Gastrocnemius medialis (tissue), 4 donors: ENCODE results near the gene HNRNPA0.

Experiments used
- POLR2A ChIP-seq, 2 donors: fragments of 450-650 bp; IDR thresholded peaks; one replicate each; pipeline ENCODE4 v1.6.1; 2017; ENCODE audit warnings: antibody characterized with exemption in 2 of 2, mild to moderate bottlenecking in 2 of 2, moderate library complexity in 2 of 2
- TF ChIP-seq, protein P1 (sequence below), 5 experiments: fragments of 450-650 bp in 3 of 5; fragments of 200-600 bp in 2 of 5; sonication (generic) in 2 of 5; IDR thresholded peaks in 4 of 5; conservative IDR thresholded peaks in 1 of 5; 1 replicate in 4 of 5; 2 replicates in 1 of 5; pipeline ENCODE4 v1.5.1; 2016 to 2019; ENCODE audit warnings: antibody characterized with exemption in 5 of 5, mild to moderate bottlenecking in 3 of 5, moderate library complexity in 3 of 5

DNA sequence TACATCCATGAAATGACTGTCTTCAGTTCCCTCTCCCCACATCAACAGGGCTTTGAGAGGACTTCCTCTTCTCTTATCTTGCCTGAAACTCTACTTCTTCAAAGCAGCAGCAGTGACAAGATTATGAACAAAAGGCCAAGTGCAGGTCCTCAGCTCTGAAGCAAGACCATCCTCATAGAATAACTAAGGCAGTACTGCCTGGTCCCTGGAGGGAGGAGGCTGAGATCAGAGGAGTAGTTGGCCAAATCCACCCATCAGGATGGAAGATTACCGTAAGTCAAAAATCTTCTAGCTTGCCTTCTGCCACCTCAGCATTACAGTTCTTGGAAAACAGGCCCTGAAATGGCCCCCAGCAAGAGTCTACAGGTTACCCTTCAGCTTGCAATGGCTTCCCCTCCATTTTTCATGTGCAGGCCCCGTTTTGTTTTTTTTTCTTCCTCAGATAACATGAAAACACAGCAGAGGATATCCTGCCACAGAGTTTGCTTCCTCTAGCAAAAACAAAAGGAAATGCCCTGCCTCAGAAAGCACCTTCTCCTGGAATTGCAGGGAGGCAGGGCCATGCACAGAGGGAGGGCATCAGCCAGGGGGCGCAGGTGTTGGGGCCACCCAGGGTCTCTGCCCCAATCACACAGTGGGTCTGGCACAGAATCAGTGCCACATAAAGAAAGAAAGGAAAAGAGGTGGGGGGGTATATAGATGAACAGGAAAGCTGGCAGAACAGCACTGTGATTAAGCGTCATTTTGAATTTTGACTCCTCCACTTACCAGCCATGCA is 58.3 kb downstream of the HNRNPA0 start:
- TF ChIP-seq, protein P1, sequence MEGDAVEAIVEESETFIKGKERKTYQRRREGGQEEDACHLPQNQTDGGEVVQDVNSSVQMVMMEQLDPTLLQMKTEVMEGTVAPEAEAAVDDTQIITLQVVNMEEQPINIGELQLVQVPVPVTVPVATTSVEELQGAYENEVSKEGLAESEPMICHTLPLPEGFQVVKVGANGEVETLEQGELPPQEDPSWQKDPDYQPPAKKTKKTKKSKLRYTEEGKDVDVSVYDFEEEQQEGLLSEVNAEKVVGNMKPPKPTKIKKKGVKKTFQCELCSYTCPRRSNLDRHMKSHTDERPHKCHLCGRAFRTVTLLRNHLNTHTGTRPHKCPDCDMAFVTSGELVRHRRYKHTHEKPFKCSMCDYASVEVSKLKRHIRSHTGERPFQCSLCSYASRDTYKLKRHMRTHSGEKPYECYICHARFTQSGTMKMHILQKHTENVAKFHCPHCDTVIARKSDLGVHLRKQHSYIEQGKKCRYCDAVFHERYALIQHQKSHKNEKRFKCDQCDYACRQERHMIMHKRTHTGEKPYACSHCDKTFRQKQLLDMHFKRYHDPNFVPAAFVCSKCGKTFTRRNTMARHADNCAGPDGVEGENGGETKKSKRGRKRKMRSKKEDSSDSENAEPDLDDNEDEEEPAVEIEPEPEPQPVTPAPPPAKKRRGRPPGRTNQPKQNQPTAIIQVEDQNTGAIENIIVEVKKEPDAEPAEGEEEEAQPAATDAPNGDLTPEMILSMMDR (IDR thresholded peaks at IDR 0.05 in 4 of 5, conservative IDR thresholded peaks at IDR 0.05 in 1 of 5): no peak
- no peak for TF ChIP-seq POLR2A (IDR thresholded peaks at IDR 0.05)
